Lower leg skin (tissue), 4 donors: ENCODE results near the gene ASF1B. TPM values are rescaled to one million over a fixed set of nuclear protein-coding genes. Genes with fewer than 3 reads are reported as not detected.
A peak's percentile ranks its signal among the peaks of the same experiment; 100 is the strongest.

ENCODE experiments used
- DNase-seq, 2 donors: peaks; one replicate each; pipeline ENCODE4 v3.0.0-alpha.2; 2019; ENCODE audit warnings: low spot score in 2 of 2
- H3K4me3 ChIP-seq: fragments of 200-600 bp; sonication (generic); 2 replicates; pipeline ENCODE4 v1.5.1; 2017; ENCODE audit warnings: mild to moderate bottlenecking, low read depth; ENCODE audit not compliant: poor library complexity, severe bottlenecking
- CTCF ChIP-seq, 3 donors: fragments of 450-650 bp; IDR thresholded peaks; one replicate each; pipeline ENCODE4 v1.5.1; 2016; ENCODE audit warnings: antibody characterized with exemption in 3 of 3, mild to moderate bottlenecking in 3 of 3, moderate library complexity in 2 of 3
- POLR2A ChIP-seq, 2 donors: fragments of 450-650 bp; IDR thresholded peaks; one replicate each; pipeline ENCODE4 v1.6.1; 2016 to 2017; ENCODE audit warnings: antibody characterized with exemption in 2 of 2, mild to moderate bottlenecking in 1 of 2, moderate library complexity in 1 of 2
- WGBS, 2 donors: methylation state at CpG; one replicate each; pipeline ENCODE4 v1.1.5; 2018; 5-methylcytosine and 5-hydroxymethylcytosine counted together
- intact Hi-C: fragments of 100-400 bp; cut with DNase I; formaldehyde crosslinking; loops from one replicate; pipeline ENCODE4 v1.15.0; 2023; ENCODE audit warnings: low total_unique reads
- total RNA-seq, 4 donors: library from RNA; depleted of rRNA; stranded (reverse); fragments of >200 nt; gene quantifications; one replicate each; pipeline ENCODE4 v1.1.0, GENCODE V29; 2016

Gene ASF1B
- total RNA-seq, 4 donors from 2014 or later: 1.6 to 3.2 (median 2.3) TPM; not detected in 1

DNA sequence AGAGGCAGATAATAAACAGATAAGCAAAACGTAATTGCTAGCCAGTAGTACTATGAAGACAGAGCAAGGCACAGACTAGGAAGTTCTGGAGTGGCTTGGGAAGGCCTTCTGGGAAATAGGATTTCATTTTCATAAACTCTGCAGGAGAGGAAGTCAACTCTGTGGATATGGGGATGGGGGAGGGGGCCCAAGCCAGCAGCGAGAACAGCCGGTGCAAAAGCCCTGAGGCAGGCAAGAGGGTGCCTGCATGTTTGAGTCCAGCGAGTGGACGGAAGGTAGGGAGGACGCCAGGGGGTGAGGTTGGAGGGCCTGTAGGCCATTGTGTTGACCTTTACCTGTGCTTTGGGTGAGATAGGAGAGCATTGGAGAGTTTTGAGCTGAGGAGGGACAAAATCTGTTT lies 9.0 kb upstream of the ASF1B start:
- no peak for DNase-seq
- TF ChIP-seq POLR2A (IDR thresholded peaks at IDR 0.05) (no peak), CTCF (IDR thresholded peaks at IDR 0.05) (no peak)
- intact Hi-C loops: no loop called here
- no peak overlapping the region for H3K4me3 ChIP-seq
- WGBS, 2 donors: 86 to 90% methylated on average over 6 of the region's 6 CpGs

- no peak overlapping the region for H3K4me3 ChIP-seq
- WGBS, 2 donors: 86 to 87% methylated on average over 12 of the region's 12 CpGs
- intact Hi-C loops: no loop called here
- DNase-seq: no peak
- TF ChIP-seq CTCF (IDR thresholded peaks at IDR 0.05) (no peak), POLR2A (IDR thresholded peaks at IDR 0.05) (no peak)
Observed at GRCh38 chr19:14142262-14143190, 6.1 kb upstream of the ASF1B start.

DNA sequence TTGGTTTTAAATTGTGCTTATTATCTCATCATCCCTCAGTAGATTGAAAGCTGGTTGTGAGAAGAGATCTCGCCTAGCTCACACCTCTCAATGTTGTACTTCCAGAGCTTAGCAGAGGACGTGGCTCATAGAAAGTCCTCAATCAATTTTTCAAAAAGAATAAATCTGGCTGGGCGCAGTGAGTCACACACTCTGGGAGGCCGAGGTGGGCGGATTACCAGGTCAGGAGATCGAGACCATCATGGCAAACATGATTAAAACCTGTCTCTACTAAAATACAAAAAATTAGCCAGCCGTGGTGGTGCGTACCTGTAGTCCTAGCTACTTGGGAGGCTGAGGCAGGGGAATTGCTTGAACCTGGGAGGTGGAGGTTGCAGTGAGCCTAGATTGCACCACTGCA lies 4.7 kb upstream of the ASF1B start:
- intact Hi-C loops: no loop called here
- no peak for TF ChIP-seq CTCF (IDR thresholded peaks at IDR 0.05)
- TF ChIP-seq POLR2A (IDR thresholded peaks at IDR 0.05): no peak
- DNase-seq: no peak
- H3K4me3 ChIP-seq: no peak overlapping the region
- WGBS, 2 donors: 95 to 97% methylated on average over 8 of the region's 8 CpGs

GRCh38 chr19:14139944-14140343 lies 3.6 kb upstream of the ASF1B start:
- intact Hi-C loops: no loop called here
- 68 to 75% methylated on average over 9 of the region's 9 CpGs for WGBS, 2 donors
- peak in 1 of 2 donors; percentile 47 for DNase-seq
- TF ChIP-seq CTCF (IDR thresholded peaks at IDR 0.05) (no peak), POLR2A (IDR thresholded peaks at IDR 0.05) (no peak)
- H3K4me3 ChIP-seq: no peak overlapping the region

GRCh38 chr19:14138576-14139265 lies 2.3 kb upstream of the ASF1B start:
- 76 to 81% methylated on average over 9 of the region's 9 CpGs for WGBS, 2 donors
- DNase-seq: no peak
- intact Hi-C loops: no loop called here
- no peak for TF ChIP-seq POLR2A (IDR thresholded peaks at IDR 0.05)
- H3K4me3 ChIP-seq: no peak overlapping the region

GRCh38 chr19:14135985-14136508 lies 342 bp downstream of the ASF1B start:
- TF ChIP-seq CTCF (IDR thresholded peaks at IDR 0.05): no peak
- TF ChIP-seq POLR2A (IDR thresholded peaks at IDR 0.05): no peak
- H3K4me3 ChIP-seq: peak overlapping the region; percentile 24
- no peak for DNase-seq
- WGBS, 2 donors: 1 to 2% methylated on average over 15 to 37 of the region's 38 CpGs
- intact Hi-C loops: no loop called here
